Fibroblast of villous mesenchyme (primary cell): ENCODE measurements around the gene MEX3D. TPM values are rescaled to one million over a fixed set of nuclear protein-coding genes. Genes with fewer than 3 reads are reported as not detected.
A peak's percentile ranks its signal among the peaks of the same experiment; 100 is the strongest.

ENCODE experiments used
- DNase-seq: peaks from one replicate; pipeline ENCODE4 v3.0.0-alpha.2; 2010; ENCODE audit warnings: low read depth
- H3K4me3 ChIP-seq: 2 replicates; pipeline ENCODE4 v1.5.1; 2011; ENCODE audit warnings: low read depth, mild to moderate bottlenecking, low read length
- total RNA-seq: library from RNA; depleted of rRNA; stranded (reverse); fragments of >200 nt; gene quantifications from 2 replicates; pipeline ENCODE4 v1.2.3, GENCODE V29; 2012
- TF ChIP-seq, protein P1 (sequence below): IDR thresholded peaks from 2 replicates; pipeline ENCODE4 v1.5.1; 2012; ENCODE audit warnings: low read depth, mild to moderate bottlenecking, low read length; ENCODE audit not compliant: insufficient read depth

Gene MEX3D
- total RNA-seq, 1 donor: 33.7 TPM

DNA sequence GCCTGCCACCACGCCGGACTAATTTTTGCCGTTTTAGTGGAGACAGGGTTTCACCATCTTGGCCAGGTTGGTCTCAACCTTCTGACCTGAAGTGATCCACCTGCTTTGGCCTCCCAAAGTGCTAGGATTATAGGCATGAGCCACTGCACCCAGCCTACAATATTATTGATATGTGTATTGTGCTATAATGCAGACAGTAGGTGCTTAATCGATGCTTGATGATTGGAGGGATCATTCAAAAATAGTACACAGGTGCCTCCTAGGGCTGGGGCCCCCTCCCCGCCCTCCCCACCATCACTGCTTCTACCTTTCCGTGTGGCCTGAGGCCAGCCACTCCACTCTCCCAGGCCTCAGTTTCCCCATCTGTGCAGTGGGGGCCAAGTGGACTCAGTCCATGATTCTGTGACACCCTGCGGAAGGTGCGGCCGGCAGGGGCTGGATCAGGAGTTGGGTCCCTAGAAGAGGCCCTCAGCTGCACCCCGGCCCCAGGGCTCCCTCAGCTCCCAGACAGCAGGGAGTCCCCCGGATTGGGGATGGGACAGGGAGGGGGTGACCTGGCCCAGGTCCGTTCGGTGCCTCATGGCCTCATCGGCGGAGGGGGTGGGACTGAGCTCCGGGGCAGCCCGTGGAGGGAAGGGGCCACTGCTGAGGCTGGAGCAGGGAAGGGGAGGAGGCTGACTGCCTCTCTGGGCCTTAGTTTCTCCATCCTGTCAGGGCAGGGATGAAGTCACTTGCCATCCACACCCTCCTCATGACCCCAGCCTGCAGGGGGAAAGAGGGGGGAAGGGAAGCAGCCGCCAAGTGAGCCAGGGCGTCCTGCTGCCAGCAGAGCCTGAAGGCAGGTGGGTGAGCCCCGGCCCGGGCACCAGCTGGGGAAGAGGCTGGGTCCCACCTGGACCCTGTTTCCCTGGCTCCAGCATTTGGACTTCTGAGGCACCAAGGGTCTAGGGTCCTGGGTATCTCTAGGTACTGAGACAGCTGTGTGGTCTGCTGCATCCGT is 56.5 kb downstream of the MEX3D start:
- H3K4me3 ChIP-seq: peak overlapping the region; percentile 89
- DNase-seq: no peak
- TF ChIP-seq, protein P1, sequence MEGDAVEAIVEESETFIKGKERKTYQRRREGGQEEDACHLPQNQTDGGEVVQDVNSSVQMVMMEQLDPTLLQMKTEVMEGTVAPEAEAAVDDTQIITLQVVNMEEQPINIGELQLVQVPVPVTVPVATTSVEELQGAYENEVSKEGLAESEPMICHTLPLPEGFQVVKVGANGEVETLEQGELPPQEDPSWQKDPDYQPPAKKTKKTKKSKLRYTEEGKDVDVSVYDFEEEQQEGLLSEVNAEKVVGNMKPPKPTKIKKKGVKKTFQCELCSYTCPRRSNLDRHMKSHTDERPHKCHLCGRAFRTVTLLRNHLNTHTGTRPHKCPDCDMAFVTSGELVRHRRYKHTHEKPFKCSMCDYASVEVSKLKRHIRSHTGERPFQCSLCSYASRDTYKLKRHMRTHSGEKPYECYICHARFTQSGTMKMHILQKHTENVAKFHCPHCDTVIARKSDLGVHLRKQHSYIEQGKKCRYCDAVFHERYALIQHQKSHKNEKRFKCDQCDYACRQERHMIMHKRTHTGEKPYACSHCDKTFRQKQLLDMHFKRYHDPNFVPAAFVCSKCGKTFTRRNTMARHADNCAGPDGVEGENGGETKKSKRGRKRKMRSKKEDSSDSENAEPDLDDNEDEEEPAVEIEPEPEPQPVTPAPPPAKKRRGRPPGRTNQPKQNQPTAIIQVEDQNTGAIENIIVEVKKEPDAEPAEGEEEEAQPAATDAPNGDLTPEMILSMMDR: no peak

DNA sequence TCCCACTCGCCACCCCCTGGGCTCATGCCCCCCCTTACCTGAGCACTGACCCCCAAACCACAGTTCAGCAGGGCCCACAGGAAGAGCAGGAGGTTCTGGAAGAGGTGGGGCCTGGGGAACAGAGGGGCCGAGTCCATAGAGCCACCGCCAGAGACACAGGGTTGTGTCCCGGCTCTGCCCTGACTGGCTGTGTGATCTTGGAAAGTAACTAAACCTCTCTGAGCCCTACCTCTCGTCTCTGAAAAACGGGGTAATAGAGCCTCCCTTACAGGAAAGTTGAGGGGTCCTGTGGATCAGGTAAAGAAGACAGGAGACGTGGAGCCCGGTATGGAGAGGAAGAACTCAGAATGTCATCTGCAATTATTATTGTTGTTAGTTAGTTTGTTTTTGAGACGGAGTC is 57.3 kb downstream of the MEX3D start:
- TF ChIP-seq, protein P1: no peak
- no peak overlapping the region for H3K4me3 ChIP-seq
- DNase-seq: no peak

DNA sequence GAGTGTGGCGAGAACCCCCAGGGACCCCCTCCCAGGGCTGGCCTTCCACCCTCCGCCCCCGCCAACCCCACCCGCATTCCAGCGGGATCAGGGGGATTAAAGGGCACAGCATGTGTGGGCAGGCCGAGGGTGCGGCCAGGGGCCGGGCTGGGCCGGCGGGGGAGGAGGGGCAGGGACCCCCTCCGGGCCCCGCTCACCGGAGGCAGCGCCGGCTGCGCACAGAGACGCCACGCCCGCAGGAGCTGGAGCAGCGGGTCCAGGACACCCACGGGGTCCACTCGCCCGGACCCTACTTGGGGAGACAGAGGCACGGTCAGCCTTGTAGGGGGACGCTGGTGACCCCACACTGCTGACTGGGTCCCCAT is 57.7 kb downstream of the MEX3D start:
- TF ChIP-seq, protein P1: no peak
- no peak overlapping the region for H3K4me3 ChIP-seq
- no peak for DNase-seq

DNA sequence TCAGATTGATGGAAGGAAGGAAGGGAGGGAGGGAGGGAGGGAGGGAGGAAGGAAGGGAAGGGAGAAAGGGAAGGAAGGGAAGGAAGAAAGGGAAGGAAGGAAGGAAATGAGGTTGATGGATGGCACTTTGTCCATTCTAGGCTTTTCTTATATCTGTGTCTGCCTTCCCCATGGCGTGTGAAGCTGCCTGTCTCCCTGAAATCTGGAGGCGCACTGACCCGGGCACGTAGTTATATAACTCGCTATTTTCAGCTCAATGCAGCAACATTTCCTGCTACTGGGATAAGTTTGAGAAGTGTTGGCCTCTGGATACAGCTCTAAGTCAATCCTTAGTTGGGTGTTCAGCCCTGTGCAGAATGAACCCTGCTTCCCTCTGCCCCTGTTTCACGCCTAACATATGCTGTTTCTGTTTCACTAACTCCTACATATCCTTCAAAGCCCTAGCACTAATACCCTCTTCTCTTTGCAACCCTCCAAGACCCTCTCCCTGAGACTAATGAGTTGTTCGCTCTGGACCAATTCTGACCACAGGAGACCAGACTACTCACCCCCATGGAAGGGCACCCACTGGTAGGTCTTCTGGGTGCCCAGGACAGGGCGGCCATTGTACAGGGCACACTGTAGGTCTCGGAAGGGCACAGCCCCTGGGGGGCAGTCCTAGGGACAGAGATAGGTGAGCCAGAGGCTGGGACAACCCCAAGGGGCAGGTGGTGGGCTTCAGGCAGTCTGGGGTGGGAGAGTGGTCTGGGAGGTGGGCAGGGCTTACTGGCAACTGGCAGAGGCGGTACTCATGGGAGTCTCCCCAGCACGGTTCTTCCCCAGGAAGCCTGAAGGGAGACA is 58.3 kb downstream of the MEX3D start:
- H3K4me3 ChIP-seq: no peak overlapping the region
- TF ChIP-seq, protein P1: no peak
- no peak for DNase-seq

DNA sequence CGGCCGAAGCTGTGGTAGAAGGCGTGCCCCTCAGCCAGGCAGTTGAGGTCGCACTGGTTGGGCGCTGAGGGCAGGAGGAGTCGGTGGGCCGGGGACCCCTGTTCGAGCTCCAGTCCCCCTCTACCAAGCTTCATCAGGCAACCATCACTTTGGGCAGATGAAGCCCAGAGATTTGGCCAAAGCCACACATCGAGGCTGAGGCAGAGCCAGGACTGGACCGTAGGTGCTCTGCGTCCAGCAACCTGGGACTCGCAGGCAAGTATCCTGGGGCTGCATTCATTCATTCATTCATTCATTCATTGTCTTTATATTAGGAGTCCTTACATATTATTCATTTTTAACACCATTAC is 59.6 kb downstream of the MEX3D start:
- H3K4me3 ChIP-seq: no peak overlapping the region
- TF ChIP-seq, protein P1: no peak
- DNase-seq: no peak

DNA sequence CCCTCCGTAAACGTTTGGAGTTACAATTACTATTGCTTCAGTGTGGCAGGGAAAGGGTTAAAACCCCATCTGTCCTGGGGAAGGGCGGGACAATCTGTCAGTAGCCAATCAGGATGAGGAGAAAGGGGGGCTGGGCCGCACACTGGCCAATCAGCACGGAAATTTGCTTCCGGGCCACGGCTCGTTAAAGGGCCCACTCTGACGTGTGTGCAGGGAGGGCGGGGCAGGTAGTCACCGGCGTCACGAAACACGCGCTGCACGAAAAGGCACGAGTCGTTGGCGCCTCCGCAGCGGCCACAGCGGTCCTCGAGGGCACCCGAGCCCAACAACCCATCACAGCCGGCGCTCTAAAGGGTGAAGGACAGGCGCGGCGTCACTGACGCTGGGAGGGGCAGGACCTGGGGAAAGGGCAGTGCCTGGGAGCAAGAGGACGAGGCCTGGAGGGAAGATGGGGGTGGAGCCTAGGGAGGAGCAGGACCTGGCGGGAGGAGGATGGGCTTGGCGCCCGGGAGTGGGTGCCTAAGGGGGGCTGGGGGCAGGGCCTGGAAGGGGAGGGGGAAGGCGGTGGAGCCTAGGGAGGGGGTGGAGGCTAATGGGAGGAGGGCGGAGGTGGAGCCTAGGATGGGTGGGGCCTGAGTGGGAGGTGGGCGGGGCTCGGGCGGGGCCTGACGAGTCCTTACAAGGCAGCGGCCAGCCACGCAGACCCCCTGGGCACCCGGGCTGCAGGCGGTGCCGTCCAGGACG is 60.2 kb downstream of the MEX3D start:
- H3K4me3 ChIP-seq: peak overlapping the region; percentile 59
- TF ChIP-seq, protein P1: no peak
- peak; percentile 98 for DNase-seq
